Spinal cord (tissue), 10 donors: ENCODE measurements around the gene IGSF3. TPM values are rescaled to one million over a fixed set of nuclear protein-coding genes. Genes with fewer than 3 reads are reported as not detected.

Source experiments
- DNase-seq, 6 donors: peaks; one replicate each; pipeline versions ENCODE4 v3.0.0 to v3.0.0-alpha.2; 2013 to 2015; ENCODE audit warnings: low spot score in 6 of 6, low read depth in 4 of 6
- H3K27ac ChIP-seq: one replicate; pipeline ENCODE4 v1.5.1; 2013; ENCODE audit warnings: low read depth, low read length, control low read depth
- H3K27me3 ChIP-seq: one replicate; pipeline ENCODE4 v1.6.1; 2013; ENCODE audit warnings: low read length; ENCODE audit not compliant: control insufficient read depth, insufficient read depth
- H3K36me3 ChIP-seq: one replicate; pipeline ENCODE4 v1.6.1; 2013; ENCODE audit warnings: low read length; ENCODE audit not compliant: control insufficient read depth, insufficient read depth
- H3K4me1 ChIP-seq: one replicate; pipeline ENCODE4 v1.6.1; 2013; ENCODE audit warnings: low read length; ENCODE audit not compliant: control insufficient read depth, insufficient read depth
- H3K4me3 ChIP-seq: one replicate; pipeline ENCODE4 v1.5.1; 2013; ENCODE audit warnings: low read depth, low read length, control low read depth
- H3K9me3 ChIP-seq: one replicate; pipeline ENCODE4 v1.6.1; 2013; ENCODE audit warnings: low read length; ENCODE audit not compliant: control insufficient read depth, insufficient read depth
- WGBS: methylation state at CpG from one replicate; pipeline ENCODE4 v1.1.5; 2013; ENCODE audit warnings: missing lambda C conversion rate; ENCODE audit not compliant: insufficient coverage; 5-methylcytosine and 5-hydroxymethylcytosine counted together
- long read RNA-seq, 4 donors: transcript quantifications; one replicate each; lab custom pipeline, GENCODE V29; 2026
- polyA plus RNA-seq, 2 donors: library from polyadenylated mRNA; unstranded; fragments of 120-200 nt; gene quantifications; one replicate each; pipeline ENCODE4 v1.2.1, GENCODE V29; 2013; ENCODE audit not compliant: insufficient read length in 2 of 2
- total RNA-seq, 2 donors: library from RNA; depleted of rRNA in 1 of 2; stranded (reverse); fragments of 120-200 nt in 1 of 2; fragments of >200 nt in 1 of 2; gene quantifications; one replicate each; pipeline versions ENCODE4 v1.2.3 to v1.2.4, GENCODE V29; 2013 to 2014
- donor health status: healthy.

IGSF3 gene
- total RNA-seq (10 to 100 TPM; 25.7 to 52.4 TPM), polyA plus RNA-seq (10 to 100 TPM; 44.1 to 46.6 TPM)
- long read RNA-seq, donor 1, full-length matches to known transcripts: 1 of 18 reads
- long read RNA-seq, donor 1, partial matches to known transcripts: 17 of 18 reads
- long read RNA-seq, donor 1, other reads (novel, unspliced or antisense): 0 of 18 reads
- long read RNA-seq, donor 2, full-length matches to known transcripts: 1 of 1 reads
- long read RNA-seq, donor 2, partial matches to known transcripts: 0 of 1 reads
- long read RNA-seq, donor 2, other reads (novel, unspliced or antisense): 0 of 1 reads
- long read RNA-seq, donor 3, partial matches to known transcripts: 11 of 11 reads
- long read RNA-seq, donor 3, other reads (novel, unspliced or antisense): 0 of 11 reads
- long read RNA-seq, donor 4, full-length matches to known transcripts: 1 of 7 reads
- long read RNA-seq, donor 4, partial matches to known transcripts: 6 of 7 reads
- long read RNA-seq, donor 4, other reads (novel, unspliced or antisense): 0 of 7 reads

DNA sequence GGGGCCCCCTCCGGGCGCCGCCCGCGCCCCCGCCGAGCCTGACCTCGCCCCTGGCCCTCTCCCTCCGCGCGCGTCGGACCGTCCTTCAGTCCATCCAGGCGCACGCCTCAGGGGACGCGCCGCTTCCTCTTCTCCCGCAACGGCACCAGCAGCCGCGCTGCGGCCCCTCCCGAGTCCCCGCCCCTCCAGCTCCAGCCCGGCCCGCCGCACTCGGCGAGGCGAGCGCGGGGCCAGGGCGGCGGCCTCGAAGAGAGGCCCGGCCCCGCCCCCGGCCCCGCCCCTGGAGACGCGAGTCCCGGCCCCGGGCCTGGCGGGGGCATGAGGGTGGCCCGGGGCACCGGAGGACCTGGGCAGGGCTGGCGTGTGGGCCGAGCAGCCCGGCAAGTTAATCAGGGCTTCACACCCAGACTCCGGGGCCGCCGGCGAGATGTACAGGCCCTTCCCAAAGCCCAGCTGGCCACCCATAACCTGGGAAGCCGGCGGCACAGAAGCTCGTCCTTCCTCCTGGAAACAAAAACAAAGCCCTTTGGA lies at the start of gene IGSF3:
Gene IGSF3 (minus strand): TSS at position 159 of the 531 bp plus-strand sequence. CDS start 1,407 bp downstream, outside the sequence.
- peak in 2 of 6 donors; percentile 85 to 88 for DNase-seq
- under 1% methylated on average over 57 of the region's 58 CpGs for WGBS
- H3K4me3 ChIP-seq: peak within 1 kb of the TSS; percentile 57
- peaks cover 15% of the 10 kb centered on the region for H3K27me3 ChIP-seq
- no peaks in the 10 kb centered on the region for H3K9me3 ChIP-seq
- H3K36me3 ChIP-seq: no peaks in the 10 kb centered on the region
- H3K4me1 ChIP-seq: peaks cover 21% of the 10 kb centered on the region
- H3K27ac ChIP-seq: no peak within 1 kb of the TSS

- no peak for DNase-seq
- Histone ChIP-seq H3K9me3 (no peaks in the 10 kb centered on the region), H3K36me3 (no peaks in the 10 kb centered on the region), H3K4me3 (no peak overlapping the region), H3K4me1 (no peaks in the 10 kb centered on the region), H3K27me3 (no peaks in the 10 kb centered on the region), H3K27ac (no peak overlapping the region)
- 100% methylated on average over 2 of the region's 3 CpGs for WGBS
These were observed 49.8 kb upstream of the IGSF3 start for GRCh38 chr1:116717318-116717717.

GRCh38 chr1:116716391-116716790 lies 48.9 kb upstream of the IGSF3 start:
- H3K36me3 ChIP-seq: no peaks in the 10 kb centered on the region
- no peaks in the 10 kb centered on the region for H3K9me3 ChIP-seq
- no peak overlapping the region for H3K4me3 ChIP-seq
- H3K27me3 ChIP-seq: no peaks in the 10 kb centered on the region
- WGBS: 56% methylated on average over 2 of the region's 3 CpGs
- no peak for DNase-seq
- H3K4me1 ChIP-seq: peaks cover 2% of the 10 kb centered on the region
- no peak overlapping the region for H3K27ac ChIP-seq

DNA sequence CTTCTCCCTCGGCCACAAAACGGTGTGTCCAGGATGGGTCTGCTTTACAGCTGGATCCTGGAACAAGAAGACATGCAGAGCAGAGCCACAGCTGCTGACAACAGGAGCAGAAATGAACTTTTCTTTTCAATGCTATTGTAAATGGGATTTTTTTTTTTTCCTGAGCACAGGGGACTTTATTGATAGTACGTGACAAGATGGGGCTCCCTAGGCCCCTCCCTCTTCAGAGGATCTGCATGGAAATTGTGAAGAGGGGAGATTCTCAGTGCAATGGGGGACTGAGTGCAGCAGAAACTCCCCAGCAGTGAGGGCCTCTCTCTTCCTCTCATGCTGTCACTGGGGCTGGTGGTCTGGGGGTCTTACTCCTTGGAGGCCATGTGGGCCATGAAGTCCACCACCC lies 45.9 kb upstream of the IGSF3 start:
- H3K27ac ChIP-seq: no peak overlapping the region
- H3K27me3 ChIP-seq: no peaks in the 10 kb centered on the region
- H3K9me3 ChIP-seq: no peaks in the 10 kb centered on the region
- peaks cover 9% of the 10 kb centered on the region for H3K4me1 ChIP-seq
- no peaks in the 10 kb centered on the region for H3K36me3 ChIP-seq
- DNase-seq: no peak
- H3K4me3 ChIP-seq: no peak overlapping the region
- WGBS: 75% methylated on average over 2 of the region's 3 CpGs

GRCh38 chr1:116712510-116712909 lies 45.0 kb upstream of the IGSF3 start:
- DNase-seq: no peak
- peaks cover 9% of the 10 kb centered on the region for H3K4me1 ChIP-seq
- H3K4me3 ChIP-seq: no peak overlapping the region
- no peaks in the 10 kb centered on the region for H3K36me3 ChIP-seq
- H3K27ac ChIP-seq: no peak overlapping the region
- no peaks in the 10 kb centered on the region for H3K9me3 ChIP-seq
- H3K27me3 ChIP-seq: no peaks in the 10 kb centered on the region
- 70% methylated on average over 5 of the region's 6 CpGs for WGBS

GRCh38 chr1:116711263-116711840 lies 43.8 kb upstream of the IGSF3 start:
- WGBS: 38% methylated on average over 1 of the region's 2 CpGs
- peak in 2 of 6 donors; percentile 80 to 85 for DNase-seq

GRCh38 chr1:116710420-116711262 lies 43.1 kb upstream of the IGSF3 start:
- peaks cover 9% of the 10 kb centered on the region for H3K4me1 ChIP-seq
- no peak overlapping the region for H3K27ac ChIP-seq
- DNase-seq: no peak
- 50% methylated on average over 1 of the region's 2 CpGs for WGBS
- H3K36me3 ChIP-seq: no peaks in the 10 kb centered on the region
- no peak overlapping the region for H3K4me3 ChIP-seq
- H3K9me3 ChIP-seq: no peaks in the 10 kb centered on the region
- no peaks in the 10 kb centered on the region for H3K27me3 ChIP-seq

More at GRCh38 chr1:116711263-116711840, 43.8 kb upstream of the IGSF3 start:
- H3K4me3 ChIP-seq: no peak overlapping the region
- no peaks in the 10 kb centered on the region for H3K27me3 ChIP-seq
- H3K4me1 ChIP-seq: peaks cover 9% of the 10 kb centered on the region
- no peaks in the 10 kb centered on the region for H3K9me3 ChIP-seq
- no peaks in the 10 kb centered on the region for H3K36me3 ChIP-seq
- H3K27ac ChIP-seq: no peak overlapping the region

DNA sequence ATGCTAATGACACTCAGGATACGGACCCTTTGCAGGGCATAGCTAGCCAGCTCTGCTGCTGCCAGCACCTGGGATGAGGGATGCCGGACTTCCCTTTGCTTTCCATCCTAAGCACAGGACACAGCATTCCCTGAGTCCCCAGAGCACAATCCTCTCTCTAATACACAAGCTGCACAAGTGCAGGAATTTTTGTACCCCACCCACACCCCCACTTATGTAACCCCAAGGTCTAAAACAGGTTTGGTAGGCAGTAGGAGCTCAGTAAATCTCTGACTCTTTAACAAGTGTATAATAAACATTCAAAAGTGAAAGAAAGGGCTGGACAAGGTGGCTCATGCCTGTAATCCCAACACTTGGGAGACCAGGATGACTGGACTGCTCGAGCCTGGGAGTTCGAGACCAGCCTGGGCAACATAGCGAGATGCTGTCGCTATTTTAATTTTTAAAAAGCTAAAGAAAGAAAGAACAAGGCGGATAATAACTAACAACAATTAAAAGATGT lies 42.2 kb upstream of the IGSF3 start:
- Histone ChIP-seq H3K36me3 (no peaks in the 10 kb centered on the region), H3K27ac (no peak overlapping the region), H3K4me3 (no peak overlapping the region), H3K9me3 (no peaks in the 10 kb centered on the region), H3K27me3 (no peaks in the 10 kb centered on the region), H3K4me1 (peaks cover 9% of the 10 kb centered on the region)
- no peak for DNase-seq
- 79% methylated on average over 2 of the region's 7 CpGs for WGBS
